Measurements from ENCODE around the gene AATF. TPM values are rescaled to one million over a fixed set of nuclear protein-coding genes. Genes with fewer than 3 reads are reported as not detected.

Gene AATF
- polyA plus RNA-seq, 1 donor: 47.7 TPM

DNA sequence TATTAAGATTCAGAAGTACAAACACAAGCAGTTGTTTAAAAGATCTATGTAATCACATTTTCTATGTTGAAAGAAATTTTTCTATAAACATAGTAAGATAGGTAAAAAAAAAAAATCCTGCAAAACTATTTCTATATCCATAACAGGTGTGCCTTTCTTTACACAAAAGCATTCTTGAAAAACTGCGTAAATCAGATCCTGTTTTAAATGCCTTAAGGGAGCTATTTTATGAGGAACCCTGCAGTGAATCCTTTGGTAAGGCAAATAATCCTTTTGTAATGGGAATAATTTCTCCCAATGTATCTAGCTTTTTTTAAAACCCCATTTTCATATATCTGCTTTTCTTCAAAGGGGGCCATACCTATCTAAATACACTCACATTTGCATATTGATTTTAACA lies 157.3 kb downstream of the AATF start:
- no peak for DNase-seq

Other genes starting within 250 kb of the AATF start
- gene LHX1, start 11.5 kb upstream of the AATF start, polyA plus RNA-seq (ENCODE audit: insufficient read length): 88.6 TPM